GM10248 (cell line): ENCODE data around the gene PAN3.
A peak's percentile ranks its signal among the peaks of the same experiment; 100 is the strongest.
"Not testable (repeated sequence)": the region's sequence is repeated elsewhere in the genome, so short reads cannot be mapped to it uniquely, and the experiment has no call there.

ENCODE experiments used
- CTCF ChIA-PET: fragments of 300-600 bp; sonication (Branson Sonifier 250); formaldehyde crosslinking; extraction: SDS; loops from one replicate; lab custom pipeline; 2021; ENCODE audit warnings: antibody characterized with exemption; lab: Yijun Ruan, JAX
- POLR2A ChIA-PET: fragments of 350-650 bp; sonication (Branson Sonifier 250); formaldehyde crosslinking; extraction: SDS; loops from one replicate; lab custom pipeline; 2020; ENCODE audit warnings: antibody characterized with exemption; lab: Yijun Ruan, JAX
- DNase-seq: peaks from one replicate; pipeline ENCODE4 v3.0.0; 2012; ENCODE audit errors: extremely low spot score
- CTCF ChIP-seq: IDR thresholded peaks from 2 replicates; pipeline ENCODE4 v1.5.1; 2012; ENCODE audit warnings: mild to moderate bottlenecking, low read depth; ENCODE audit errors: extremely low read depth, missing control alignments, control extremely low read depth

PAN3 gene

GRCh38 chr13:28099396-28100149, 38.8 kb upstream of the PAN3 start:
- DNase-seq = no peak
- ChIA-PET CTCF (interaction anchor here (0.9 kb wide), 1 partner anchor 225 kb away, joined by 3 read pairs; no protein-coding TSS in a partner anchor), POLR2A (no interaction called here)
- TF ChIP-seq CTCF = no peak

DNA sequence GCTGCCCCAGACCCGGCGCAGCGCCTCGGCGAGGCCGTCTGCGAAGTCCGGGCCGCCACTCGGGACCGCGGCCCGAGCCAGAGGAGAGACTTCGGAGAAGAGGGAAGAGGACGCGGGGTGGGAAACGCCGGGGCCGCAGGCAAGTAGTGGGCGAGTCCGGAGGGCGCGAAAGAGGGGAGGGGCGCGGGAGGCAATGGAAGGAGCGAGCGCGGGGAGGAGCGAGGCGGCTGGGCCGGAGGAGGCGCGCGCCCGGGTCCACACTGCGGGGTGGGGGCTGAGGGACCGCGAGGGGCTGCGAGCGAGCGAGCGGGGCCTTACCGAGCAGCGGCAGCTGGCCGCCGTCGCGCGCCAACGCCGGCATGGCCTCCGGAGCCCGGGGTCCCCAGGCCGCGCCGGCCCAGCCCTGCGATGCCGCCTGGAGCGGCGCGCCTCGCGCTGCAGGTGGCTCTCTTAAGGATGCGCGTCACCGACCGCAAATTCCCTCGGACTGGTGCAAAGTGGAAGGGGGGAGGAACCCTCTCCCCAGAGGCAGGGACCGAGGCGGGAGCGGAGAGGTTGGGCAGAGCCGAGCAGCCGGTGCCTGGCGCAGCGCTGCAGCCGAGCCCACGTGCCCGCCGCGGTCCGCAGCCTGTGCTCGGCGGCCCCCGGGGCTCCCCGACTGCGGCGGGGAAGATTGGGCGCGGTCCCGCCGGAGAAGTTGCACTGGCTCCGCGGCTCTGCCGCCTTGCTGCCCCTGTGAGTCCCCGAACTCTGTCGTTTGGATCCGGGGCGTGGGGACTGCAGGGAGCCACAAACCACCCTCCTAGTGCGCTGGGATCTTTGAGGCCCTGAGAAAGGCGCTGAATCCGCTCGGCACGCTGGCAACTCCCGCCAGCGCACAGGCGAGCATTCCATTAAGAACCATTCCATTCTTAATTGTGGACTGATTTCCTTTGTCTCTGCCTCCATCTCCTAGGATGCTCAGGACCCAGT, 37.9 kb upstream of the PAN3 start, which contains the start of gene FLT3:
Gene FLT3 (minus strand): TSS at position 427 of the 972 bp plus-strand sequence. CDS start 66 bp downstream, at position 361.
- CTCF ChIA-PET = interaction anchor here (0.9 kb wide), 1 partner anchor 224 kb away, joined by 3 read pairs; no protein-coding TSS in a partner anchor
- no peak for TF ChIP-seq CTCF
- POLR2A ChIA-PET = no interaction called here
- peak; percentile 73 for DNase-seq

- DNase-seq, POLR2A ChIA-PET: not testable (repeated sequence)
- CTCF ChIA-PET = interaction anchor here (1.2 kb wide), 1 partner anchor 15 kb away, joined by 5 read pairs; no protein-coding TSS in a partner anchor
These were observed 36.5 kb upstream of the PAN3 start for GRCh38 chr13:28101886-28102285.

DNA sequence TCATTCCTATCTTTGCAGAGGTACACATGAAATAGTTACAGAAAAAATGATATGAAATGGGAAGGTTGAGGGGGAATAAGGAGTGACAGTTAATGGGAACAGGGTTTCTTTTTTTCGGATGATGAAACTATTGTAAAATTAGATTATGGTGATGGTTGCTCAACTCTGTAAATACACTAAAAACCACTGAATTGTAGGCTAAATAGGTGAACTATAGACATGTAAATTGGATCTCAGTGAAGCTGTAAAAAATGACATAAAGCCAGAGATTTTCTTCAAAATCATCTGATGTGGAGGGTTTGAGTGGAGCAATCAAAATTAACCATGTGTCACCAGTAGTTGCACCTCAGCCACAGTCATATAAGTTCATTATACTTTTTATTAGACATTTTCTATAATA, 31.4 kb upstream of the PAN3 start:
- no peak for DNase-seq
- POLR2A ChIA-PET = no interaction called here
- CTCF ChIA-PET = no interaction called here
- TF ChIP-seq CTCF = no peak

- TF ChIP-seq CTCF = no peak
- ChIA-PET CTCF (no interaction called here), POLR2A (no interaction called here)
- no peak for DNase-seq
These were observed 27.9 kb upstream of the PAN3 start for GRCh38 chr13:28110414-28110813.

GRCh38 chr13:28116736-28117135, 21.6 kb upstream of the PAN3 start:
- ChIA-PET CTCF (interaction anchor here (1.0 kb wide), 1 partner anchor 14 kb away, joined by 5 read pairs; no protein-coding TSS in a partner anchor), POLR2A (no interaction called here)
- DNase-seq = no peak
- no peak for TF ChIP-seq CTCF
